ENCODE data around the gene SPHKAP.
A peak's percentile ranks its signal among the peaks of the same experiment; 100 is the strongest.
"Not testable (repeated sequence)": the region's sequence is repeated elsewhere in the genome, so short reads cannot be mapped to it uniquely, and the experiment has no call there.

SPHKAP gene

DNA sequence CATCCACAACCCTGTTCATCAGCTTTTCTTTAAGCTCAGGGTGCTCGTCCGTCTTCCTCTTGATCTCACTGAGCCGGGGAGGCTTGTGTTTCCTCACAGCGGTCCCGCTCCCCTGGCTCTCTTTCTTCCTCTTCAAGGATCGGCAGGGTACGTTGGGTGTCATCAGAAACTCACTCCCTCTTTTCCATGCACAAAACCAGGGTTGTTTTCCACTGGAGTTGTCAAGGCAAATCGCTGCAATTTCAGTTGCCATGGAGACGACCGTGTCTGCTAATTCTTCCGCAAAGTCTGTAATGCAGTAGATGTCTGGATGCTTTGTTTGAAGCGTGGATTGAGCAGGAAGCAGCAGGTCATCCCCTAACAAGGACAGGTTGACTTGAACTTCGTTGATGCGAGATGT is 163.7 kb downstream of the SPHKAP start:
- no peak for DNase-seq

DNA sequence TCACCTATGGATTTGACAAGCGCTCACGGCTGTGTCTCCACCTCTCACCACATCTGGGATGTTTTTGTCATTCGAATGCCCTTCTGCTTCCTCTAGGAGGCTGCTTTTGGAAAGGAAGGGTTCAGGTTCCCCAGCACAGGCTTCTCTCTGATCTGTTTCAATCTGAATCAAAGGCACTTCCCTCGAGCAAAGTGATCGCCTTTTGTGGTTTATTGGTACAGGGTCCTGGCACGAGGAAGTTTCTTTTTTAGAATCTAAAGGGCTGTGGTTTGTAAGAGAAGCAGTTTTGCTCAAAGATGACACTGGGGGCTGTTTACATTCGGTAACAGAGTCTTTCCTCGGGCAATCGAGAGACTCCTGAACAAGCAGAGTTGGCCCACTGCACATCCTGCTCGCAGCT is 165.1 kb downstream of the SPHKAP start:
- no peak for DNase-seq

DNA sequence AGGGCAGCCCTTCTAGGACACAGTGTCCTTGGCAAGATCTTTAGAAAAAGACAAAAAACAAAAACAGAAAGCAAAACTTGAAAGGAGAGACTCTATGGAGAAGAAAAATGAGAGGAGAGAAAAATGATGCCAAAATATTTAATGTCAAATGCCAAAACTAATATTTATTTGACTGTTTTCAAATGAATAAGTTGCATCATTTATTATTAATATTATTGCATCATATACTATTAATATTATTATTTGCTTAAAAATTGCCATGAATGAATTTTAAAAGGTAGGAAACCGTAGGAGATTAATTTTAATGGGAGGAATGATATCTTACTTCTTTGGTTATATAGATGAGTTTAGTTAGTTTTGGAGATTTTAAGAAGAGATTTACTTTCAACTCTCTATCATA is 165.7 kb downstream of the SPHKAP start:
- DNase-seq: no peak

DNA sequence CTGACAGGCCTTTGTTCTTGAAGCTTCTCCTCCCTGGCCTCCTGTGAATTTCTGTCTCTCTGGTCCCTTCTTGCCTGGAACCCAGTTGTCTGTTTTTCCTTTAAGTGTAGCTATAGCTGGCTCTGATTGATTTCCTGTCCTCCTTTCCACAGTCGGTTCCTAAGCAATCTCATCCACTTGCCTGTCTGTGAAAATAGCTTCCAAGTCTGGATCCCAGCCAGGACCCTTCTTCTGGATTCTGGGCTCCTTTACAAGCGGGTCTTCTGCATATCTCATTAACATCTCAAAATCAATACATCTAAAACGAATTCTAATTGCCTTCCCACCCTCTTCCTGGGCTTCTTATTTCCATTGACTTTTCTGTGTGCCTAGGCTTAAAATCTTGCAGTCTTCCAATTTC is 185.1 kb downstream of the SPHKAP start:
- no peak for DNase-seq

DNA sequence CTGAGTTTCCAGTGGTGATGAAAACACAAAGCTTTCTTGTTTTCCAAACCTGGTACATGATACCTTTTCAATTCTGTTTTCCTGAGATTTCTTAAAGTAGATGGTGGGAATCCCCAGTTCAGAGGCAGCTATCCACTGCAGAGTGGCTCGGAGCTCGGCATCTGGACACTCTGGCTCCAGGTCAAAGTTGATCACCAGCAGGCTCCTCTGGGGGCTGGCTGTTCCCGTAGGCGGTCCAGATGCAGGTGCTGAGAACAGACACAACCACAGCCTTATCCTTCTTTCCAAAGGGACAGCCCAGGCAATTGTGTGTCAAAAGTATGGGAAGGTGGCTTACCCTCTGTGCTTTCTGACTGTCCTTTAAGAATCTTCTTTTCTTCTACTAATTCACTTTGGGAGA is 190.6 kb downstream of the SPHKAP start:
- no peak for DNase-seq

DNA sequence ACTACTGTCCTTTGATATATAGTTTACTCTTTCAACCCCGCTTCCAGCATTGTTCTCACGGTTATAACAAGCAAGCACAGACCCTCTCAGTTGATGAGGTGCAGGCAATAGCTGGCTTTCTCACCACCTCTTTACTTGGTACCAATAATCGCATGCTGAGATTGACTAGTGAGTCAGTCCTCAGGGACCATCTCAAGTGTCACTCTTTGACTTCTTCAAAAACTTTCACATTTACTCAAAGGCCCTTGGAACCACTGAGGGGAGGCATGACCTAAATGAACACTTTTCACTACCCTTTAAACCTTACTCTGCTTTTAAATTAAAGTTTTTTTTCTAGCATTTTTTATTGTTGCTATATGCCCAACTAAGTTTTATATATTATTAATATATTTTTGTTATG is 208.2 kb downstream of the SPHKAP start:
- DNase-seq: no peak

DNA sequence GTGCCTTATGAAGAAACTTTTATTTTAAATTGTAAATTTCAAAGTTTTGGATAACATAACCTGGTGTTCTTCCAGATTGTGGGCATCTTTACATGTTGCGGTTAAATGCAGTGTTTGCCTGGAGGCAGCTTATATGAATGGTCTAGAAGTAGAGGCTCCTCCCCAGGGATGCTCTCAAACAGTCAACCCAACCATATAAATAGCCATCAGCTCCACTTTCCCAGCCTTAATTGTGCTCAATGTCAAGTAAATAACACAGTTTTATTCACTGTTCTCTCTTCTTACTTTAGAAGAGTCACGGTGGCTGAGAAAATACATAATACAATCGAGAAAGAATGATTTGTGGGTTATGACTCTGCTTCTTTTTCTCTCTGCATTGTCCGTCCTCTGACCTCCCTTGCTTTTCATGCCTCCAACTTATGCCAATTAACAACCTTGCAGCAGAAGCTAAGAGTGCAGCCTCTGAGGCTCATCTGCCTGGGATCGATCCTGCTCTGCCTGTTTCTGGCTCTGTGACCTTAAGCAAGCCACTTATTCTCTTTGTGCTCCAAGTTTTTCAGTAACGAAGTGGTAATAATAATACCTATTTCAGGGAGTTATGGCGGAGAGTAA is 209.8 kb downstream of the SPHKAP start:
- DNase-seq: no peak

DNA sequence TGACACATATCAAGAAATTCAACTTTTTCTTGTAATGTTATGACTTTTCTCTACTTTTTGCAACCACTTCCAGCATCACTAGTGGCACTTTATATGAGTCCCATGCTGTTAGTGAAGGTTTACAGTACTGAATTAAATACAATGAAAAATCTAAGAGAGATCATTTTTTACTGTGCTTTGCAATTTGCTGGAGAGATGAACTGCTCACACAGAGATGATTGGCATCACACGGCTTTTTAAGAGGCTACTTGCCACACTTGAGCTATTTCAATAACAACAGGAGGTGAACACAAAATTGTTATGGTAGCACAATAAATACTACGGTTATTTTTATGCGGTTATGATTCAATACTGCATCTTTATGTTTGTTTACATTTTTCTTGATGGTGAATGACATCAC is 221.2 kb downstream of the SPHKAP start:
- DNase-seq: no peak

DNA sequence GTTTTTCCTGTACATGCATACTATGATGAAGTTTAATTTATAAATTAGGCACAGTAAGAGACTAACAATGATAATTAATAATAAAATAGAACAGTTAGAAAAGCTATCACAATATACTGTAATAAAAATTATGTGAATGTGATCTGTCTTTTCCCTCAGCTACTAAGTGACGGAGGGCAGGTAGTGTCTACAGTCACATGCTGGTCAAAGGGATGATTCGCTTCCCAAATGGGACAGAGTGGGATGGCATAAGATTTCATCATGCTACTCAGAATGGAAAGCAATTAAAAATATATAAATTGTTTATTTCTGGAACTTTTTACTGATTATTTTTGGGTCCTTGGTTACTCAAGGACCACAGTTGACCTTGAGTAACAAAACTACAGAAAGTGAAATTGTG is 238.5 kb downstream of the SPHKAP start:
- no peak for DNase-seq

DNA sequence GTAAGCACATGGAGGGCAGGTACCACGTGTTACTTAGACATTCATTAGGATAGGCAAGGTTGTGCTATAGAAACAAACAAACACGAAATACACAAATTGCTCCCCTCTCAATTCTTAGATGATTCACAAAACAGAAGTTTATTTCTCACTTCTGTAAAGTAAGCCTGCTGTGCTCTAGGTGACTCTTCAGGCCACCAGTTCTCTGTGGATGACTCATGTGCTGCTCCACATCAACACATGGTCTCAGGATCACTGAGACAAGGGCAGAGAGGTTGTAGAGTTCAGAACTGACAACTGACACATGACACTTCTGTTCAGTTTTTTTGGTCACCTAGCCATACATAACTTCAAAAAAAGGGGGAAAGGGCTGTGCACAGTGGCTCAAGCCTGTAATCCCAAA is 239.5 kb downstream of the SPHKAP start:
- no peak for DNase-seq

DNA sequence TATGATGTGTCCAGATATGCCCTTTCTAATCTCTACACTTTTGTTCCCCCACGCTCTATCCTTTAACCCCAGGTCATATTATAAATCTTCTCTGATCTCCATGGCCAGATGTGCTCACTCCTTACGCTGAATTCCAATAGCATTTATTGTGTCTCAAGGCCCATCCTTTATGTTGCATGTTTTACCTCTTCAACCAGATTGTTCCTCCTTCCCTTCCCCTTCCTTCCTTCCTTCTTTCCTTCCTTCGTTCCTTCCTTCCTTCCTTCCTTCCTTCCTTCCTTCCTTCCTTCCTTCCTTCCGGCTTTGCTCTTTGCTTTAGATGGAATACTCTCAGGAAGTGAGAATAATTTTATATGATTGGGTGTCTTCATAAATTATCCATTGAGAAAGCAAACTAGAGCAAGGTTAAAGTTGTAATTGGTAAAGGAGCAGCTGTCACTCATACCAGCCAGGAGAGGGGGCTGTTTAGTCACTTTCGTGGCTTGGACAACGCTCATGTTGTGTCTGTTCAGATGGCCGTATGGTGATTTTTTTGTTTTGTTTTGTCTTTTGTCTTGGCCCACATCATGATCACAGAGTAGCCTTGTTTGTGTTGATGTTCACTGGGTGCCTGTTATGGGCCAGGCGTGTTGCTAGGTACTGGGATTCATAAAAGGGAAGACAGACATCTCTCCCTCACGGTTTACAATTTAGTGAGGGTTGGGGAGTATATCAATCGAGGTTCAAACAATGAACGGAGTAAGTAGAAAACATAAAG is 242.0 kb downstream of the SPHKAP start:
- peak; percentile 62 to 64 for DNase-seq

DNA sequence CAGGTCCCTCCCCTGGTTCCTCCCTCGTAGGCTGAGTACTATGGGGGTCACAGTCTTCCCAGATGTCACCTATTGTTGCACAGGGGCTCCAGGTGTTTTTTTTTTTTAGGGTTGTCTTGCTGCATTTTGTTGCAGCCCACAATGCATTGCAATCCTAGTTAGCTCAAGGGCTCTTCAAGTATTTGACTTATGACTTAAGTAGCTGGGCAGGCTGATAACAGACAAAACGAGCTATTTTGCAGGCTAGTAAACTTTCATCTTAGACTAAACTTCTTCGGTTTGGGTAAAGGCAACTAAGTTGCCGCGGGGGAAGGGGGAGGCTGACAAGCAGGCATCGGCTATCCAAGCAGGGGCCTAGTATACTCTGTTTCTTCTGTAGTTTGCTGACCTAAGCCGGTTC is 245.2 kb downstream of the SPHKAP start:
- DNase-seq: not testable (repeated sequence)

DNA sequence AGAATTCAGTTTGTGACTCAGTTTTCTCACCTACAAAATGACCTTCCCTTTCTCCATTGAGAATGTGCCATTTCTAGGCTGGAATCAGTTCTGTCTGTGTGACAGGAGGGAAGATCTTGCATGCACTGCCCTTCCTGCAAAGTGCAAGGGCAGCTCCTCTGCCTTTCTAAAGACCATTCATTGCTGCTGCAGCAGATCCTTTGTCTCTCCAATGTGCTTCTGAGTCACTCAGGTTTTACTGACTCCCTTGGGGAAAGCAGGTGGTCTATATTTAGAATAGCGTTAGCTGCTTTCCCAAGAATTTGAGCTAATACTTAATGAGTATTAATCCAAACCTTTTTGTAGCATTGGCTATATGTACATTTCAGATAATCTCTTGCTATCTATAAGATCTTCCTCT is 247.6 kb downstream of the SPHKAP start:
- DNase-seq: no peak

DNA sequence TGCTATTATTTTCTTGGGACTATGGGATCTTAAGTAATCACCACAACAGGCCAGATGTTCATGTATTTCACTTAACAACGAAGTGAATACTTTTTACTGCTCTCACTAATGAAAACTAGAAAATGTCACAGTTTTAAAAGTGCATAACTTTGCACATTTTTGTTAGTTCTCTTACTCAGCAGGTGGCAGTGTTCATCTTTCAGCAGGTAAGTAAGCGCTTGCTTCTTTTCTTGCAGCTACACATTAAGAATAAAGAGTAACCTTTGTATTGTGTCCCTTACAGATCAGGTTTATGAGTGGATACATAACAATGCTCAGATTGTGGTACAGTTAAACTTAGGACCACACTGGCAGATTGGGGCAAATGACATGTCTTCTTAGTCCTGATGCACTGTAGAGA is 249.1 kb downstream of the SPHKAP start:
- no peak for DNase-seq

DNA sequence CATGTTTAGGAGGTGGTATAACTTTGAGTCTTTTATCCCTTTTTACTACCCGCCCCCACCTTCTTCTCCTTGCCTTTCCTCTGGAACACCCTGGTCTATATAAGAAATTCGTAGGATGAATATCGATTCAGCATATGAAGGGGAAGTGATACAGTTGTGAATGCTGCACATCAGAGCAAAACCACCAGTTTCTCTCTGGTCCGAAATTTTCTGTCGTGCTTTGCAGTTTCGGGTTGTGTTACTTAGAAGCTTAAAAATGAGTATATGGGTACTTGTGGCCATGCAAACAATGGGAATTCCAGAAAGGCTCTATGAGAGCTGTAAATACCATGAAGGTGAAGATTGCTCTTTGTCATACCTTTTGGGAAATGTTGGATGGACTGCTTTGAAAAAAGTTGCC is 249.5 kb downstream of the SPHKAP start:
- DNase-seq: no peak

All from SHP77 (cell line).